Cardiac muscle cell (in vitro differentiated cells and primary cell): Measurements from ENCODE around the gene SYCP1. TPM values are rescaled to one million over a fixed set of nuclear protein-coding genes. Genes with fewer than 3 reads are reported as not detected.

Experiments
- DNase-seq, 2 donors: peaks; one replicate each; pipeline versions ENCODE4 v3.0.0 to v3.0.0-alpha.2; 2010 to 2017; ENCODE audit warnings: low read depth in 1 of 2, low spot score in 1 of 2
- H3K27ac ChIP-seq: fragments of 200-600 bp; sonication (generic); 2 replicates; pipeline ENCODE4 v1.5.1; 2016
- H3K27me3 ChIP-seq: fragments of 200-600 bp; sonication (generic); 2 replicates; pipeline ENCODE4 v1.6.0; 2016; ENCODE audit warnings: control low read depth
- H3K36me3 ChIP-seq: fragments of 200-600 bp; sonication (generic); 2 replicates; pipeline ENCODE4 v1.5.1; 2016; ENCODE audit warnings: control low read depth
- H3K4me1 ChIP-seq: fragments of 200-600 bp; sonication (generic); 2 replicates; pipeline ENCODE4 v1.8.1; 2017; ENCODE audit warnings: low read depth, mild to moderate bottlenecking, mixed run types
- H3K4me3 ChIP-seq: fragments of 200-600 bp; sonication (generic); 2 replicates; pipeline ENCODE4 v1.5.1; 2016; ENCODE audit warnings: mild to moderate bottlenecking
- H3K9me3 ChIP-seq: fragments of 200-600 bp; sonication (generic); 2 replicates; pipeline ENCODE4 v1.5.1; 2017; ENCODE audit warnings: low read depth, mild to moderate bottlenecking, control low read depth
- CTCF ChIP-seq: IDR thresholded peaks from 2 replicates; pipeline ENCODE4 v1.5.1; 2012; ENCODE audit warnings: low read depth, mild to moderate bottlenecking, low read length
- polyA plus RNA-seq: library from polyadenylated mRNA; unstranded; fragments of >200 nt; fragmentation: Nextera tagmentation; extraction: Ambion mirVana; gene quantifications from 2 replicates; pipeline ENCODE4 v1.2.1, GENCODE V29; 2016
- total RNA-seq: library from RNA; depleted of rRNA; stranded (reverse); fragments of >200 nt; gene quantifications from 2 replicates; pipeline ENCODE4 v1.2.3, GENCODE V29; 2016

SYCP1 gene
- total and polyA plus RNA-seq, 2 experiments from 2014 or later = not detected

GRCh38 chr1:115021145-115021544, 166.5 kb downstream of the SYCP1 start:
- DNase-seq = no peak

GRCh38 chr1:115023593-115023992, 168.9 kb downstream of the SYCP1 start:
- TF ChIP-seq CTCF = no peak
- H3K36me3 ChIP-seq = no peaks in the 10 kb centered on the region
- H3K4me3 ChIP-seq = no peak overlapping the region
- no peak for DNase-seq
- H3K27me3 ChIP-seq = no peaks in the 10 kb centered on the region
- no peak overlapping the region for H3K27ac ChIP-seq
- H3K4me1 ChIP-seq = no peaks in the 10 kb centered on the region
- no peaks in the 10 kb centered on the region for H3K9me3 ChIP-seq

More at GRCh38 chr1:115021145-115021544, 166.5 kb downstream of the SYCP1 start:
- no peak overlapping the region for H3K27ac ChIP-seq
- no peak for TF ChIP-seq CTCF
- H3K4me1 ChIP-seq = no peaks in the 10 kb centered on the region
- no peaks in the 10 kb centered on the region for H3K27me3 ChIP-seq
- no peaks in the 10 kb centered on the region for H3K36me3 ChIP-seq
- no peaks in the 10 kb centered on the region for H3K9me3 ChIP-seq
- H3K4me3 ChIP-seq = no peak overlapping the region

- DNase-seq = no peak
- Histone ChIP-seq H3K4me3 (no peak within 1 kb of the TSS), H3K9me3 (no peaks in the 10 kb centered on the region), H3K27me3 (no peaks in the 10 kb centered on the region), H3K4me1 (peaks cover 7% of the 10 kb centered on the region), H3K27ac (no peak within 1 kb of the TSS), H3K36me3 (no peaks in the 10 kb centered on the region)
- TF ChIP-seq CTCF = no peak
Measured at GRCh38 chr1:115029526-115029925, 174.9 kb downstream of the SYCP1 start, which contains the start of gene TSHB. Gene TSHB, plus strand, starts transcription at chr1:115029826. Its CDS starts 3,537 bp downstream, at chr1:115033363.

GRCh38 chr1:115031595-115031994, 176.9 kb downstream of the SYCP1 start:
- Histone ChIP-seq H3K4me1 (peaks cover 25% of the 10 kb centered on the region), H3K27ac (no peak overlapping the region), H3K9me3 (no peaks in the 10 kb centered on the region), H3K36me3 (no peaks in the 10 kb centered on the region), H3K27me3 (no peaks in the 10 kb centered on the region), H3K4me3 (no peak overlapping the region)
- no peak for DNase-seq
- TF ChIP-seq CTCF = no peak

GRCh38 chr1:115035652-115036051, 181.0 kb downstream of the SYCP1 start:
- Histone ChIP-seq H3K9me3 (no peaks in the 10 kb centered on the region), H3K4me3 (no peak overlapping the region), H3K4me1 (peaks cover 38% of the 10 kb centered on the region), H3K36me3 (no peaks in the 10 kb centered on the region), H3K27ac (peak overlapping the region; percentile 99), H3K27me3 (no peaks in the 10 kb centered on the region)
- TF ChIP-seq CTCF = no peak
- DNase-seq = no peak
